ENCODE measurements around the gene ABCE1. TPM values are rescaled to one million over a fixed set of nuclear protein-coding genes. Genes with fewer than 3 reads are reported as not detected.

The ABCE1 gene
- 119 and 128 TPM in 2 replicates for total RNA-seq

DNA sequence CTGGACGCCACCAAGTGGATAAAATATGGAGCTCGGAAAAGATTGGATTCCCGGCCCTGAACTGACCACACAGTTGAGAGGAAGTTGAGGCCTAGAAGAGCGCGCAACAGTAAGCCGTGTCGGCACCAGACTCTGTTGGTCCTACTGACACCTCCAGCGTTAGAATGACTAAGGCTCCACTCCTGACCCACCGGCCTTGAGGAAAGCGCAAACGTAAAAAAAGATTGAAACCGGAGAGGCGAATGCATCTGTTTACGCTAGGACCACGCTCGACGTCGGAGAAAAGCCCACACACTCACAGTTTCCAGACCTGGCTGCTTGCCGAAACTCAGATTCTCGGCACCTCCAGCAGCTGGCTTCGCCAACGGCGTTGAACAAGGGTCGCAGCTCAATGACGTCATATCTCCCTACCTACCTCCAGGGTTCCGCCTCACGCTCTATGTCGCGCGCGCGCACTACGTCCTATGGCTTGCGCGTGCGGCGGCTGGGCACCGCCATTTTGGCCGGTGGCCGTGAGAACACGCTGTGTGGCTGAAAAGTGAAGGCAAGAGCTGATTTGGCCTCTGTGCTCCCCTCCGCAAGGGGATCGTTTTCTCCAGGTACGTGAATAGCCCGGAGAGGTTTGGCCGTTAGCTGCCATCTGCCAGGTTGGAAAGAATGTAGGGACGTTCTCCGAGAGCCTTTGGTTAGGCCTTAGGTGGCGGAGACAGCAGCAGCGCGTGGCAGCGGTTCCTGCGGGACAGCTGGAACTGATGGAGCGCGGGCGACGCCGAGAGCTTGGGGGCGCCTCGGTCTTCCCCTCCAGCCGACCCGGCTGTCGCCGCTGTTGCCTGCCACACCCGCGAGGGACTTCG, at the start of gene ABCE1, which contains the start of gene ANAPC10:
ABCE1 (plus strand) TSS at position 491 of the 854 bp plus-strand sequence. CDS start 6,102 bp downstream, outside the sequence.
ANAPC10 (minus strand) TSS at position 376 of the 854 bp plus-strand sequence. CDS start 2,097 bp downstream, outside the sequence.

Other genes with a start within 250 kb of the ABCE1 start
- 20.7 and 22.7 TPM in 2 replicates for gene ANAPC10, start 115 bp upstream of the ABCE1 start, total RNA-seq
- 17.4 and 20.5 TPM in 2 replicates for gene OTUD4, start 82.3 kb downstream of the ABCE1 start, total RNA-seq

All from airway epithelial cell (primary cell).